ENCODE data around the gene EIF2B5. TPM values are rescaled to one million over a fixed set of nuclear protein-coding genes. Genes with fewer than 3 reads are reported as not detected.
A peak's percentile ranks its signal among the peaks of the same experiment; 100 is the strongest.

The EIF2B5 gene
- total RNA-seq, 1 donor, result 22.1 TPM

GRCh38 chr3:184145111-184145524 is 10.0 kb downstream of the EIF2B5 start:
- no peak overlapping the region for H3K27ac ChIP-seq (ENCODE audit: low read depth, low read length)
- H3K27me3 ChIP-seq (ENCODE audit: insufficient read depth, low read length), result no peaks in the 10 kb centered on the region
- no peaks in the 10 kb centered on the region for H3K4me1 ChIP-seq (ENCODE audit: insufficient read depth, low read length)
- H4K20me1 ChIP-seq (ENCODE audit: insufficient read depth, low read length), result peaks cover 3% of the 10 kb centered on the region
- H3K9me3 ChIP-seq (ENCODE audit: low read depth, low read length), result no peaks in the 10 kb centered on the region
- H3K4me2 ChIP-seq (ENCODE audit: insufficient read depth, low read length), result no peak overlapping the region
- DNase-seq (ENCODE audit: insufficient read length, low spot score, missing footprints), result peak; percentile 48
- H2AFZ ChIP-seq (ENCODE audit: low read length), result no peak overlapping the region
- TF ChIP-seq, protein P1, sequence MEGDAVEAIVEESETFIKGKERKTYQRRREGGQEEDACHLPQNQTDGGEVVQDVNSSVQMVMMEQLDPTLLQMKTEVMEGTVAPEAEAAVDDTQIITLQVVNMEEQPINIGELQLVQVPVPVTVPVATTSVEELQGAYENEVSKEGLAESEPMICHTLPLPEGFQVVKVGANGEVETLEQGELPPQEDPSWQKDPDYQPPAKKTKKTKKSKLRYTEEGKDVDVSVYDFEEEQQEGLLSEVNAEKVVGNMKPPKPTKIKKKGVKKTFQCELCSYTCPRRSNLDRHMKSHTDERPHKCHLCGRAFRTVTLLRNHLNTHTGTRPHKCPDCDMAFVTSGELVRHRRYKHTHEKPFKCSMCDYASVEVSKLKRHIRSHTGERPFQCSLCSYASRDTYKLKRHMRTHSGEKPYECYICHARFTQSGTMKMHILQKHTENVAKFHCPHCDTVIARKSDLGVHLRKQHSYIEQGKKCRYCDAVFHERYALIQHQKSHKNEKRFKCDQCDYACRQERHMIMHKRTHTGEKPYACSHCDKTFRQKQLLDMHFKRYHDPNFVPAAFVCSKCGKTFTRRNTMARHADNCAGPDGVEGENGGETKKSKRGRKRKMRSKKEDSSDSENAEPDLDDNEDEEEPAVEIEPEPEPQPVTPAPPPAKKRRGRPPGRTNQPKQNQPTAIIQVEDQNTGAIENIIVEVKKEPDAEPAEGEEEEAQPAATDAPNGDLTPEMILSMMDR (IDR thresholded peaks at IDR 0.05; ENCODE audit: extremely low read depth, low read depth, low read length), result peak; percentile 43
- H3K36me3 ChIP-seq (ENCODE audit: insufficient read depth, low read length), result peaks cover 60% of the 10 kb centered on the region
- H3K4me3 ChIP-seq (ENCODE audit: insufficient read depth, low read length), result no peak overlapping the region
- H3K79me2 ChIP-seq (ENCODE audit: insufficient read depth, low read length), result peaks cover 12% of the 10 kb centered on the region

DNA sequence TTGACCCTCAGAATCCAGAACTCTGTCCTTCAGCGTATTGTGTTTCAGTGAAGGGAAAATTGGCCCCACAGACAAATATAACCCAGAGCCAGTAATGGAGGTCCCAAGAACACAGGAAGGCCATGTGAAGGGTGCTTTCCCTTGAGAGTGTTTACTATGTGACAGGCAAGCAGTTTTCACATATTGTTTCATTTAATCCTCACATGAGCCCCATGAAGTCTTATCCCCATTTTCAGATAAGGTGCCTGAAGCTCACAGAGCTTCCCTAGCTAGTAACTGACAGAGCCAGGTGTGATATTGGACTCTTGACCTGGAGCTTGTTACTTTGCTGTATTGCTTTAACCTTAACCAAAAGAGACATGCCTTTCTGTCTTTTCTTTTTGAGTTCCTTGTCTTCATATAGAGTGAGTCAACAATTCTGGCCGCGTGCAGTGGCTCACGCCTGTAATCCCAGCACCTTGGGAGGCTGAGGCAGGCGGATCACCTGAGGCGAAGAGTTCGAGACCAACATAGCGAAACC is 10.7 kb downstream of the EIF2B5 start:
- no peak overlapping the region for H3K4me2 ChIP-seq (ENCODE audit: insufficient read depth, low read length)
- TF ChIP-seq, protein P1 (IDR thresholded peaks at IDR 0.05; ENCODE audit: extremely low read depth, low read depth, low read length), result no peak

GRCh38 chr3:184148076-184148475 is 12.9 kb downstream of the EIF2B5 start:
- Histone ChIP-seq H3K27me3 (ENCODE audit: insufficient read depth, low read length) (no peaks in the 10 kb centered on the region), H3K36me3 (ENCODE audit: insufficient read depth, low read length) (peaks cover 30% of the 10 kb centered on the region), H2AFZ (ENCODE audit: low read length) (no peak overlapping the region), H4K20me1 (ENCODE audit: insufficient read depth, low read length) (peaks cover 3% of the 10 kb centered on the region), H3K79me2 (ENCODE audit: insufficient read depth, low read length) (no peaks in the 10 kb centered on the region), H3K9me3 (ENCODE audit: low read depth, low read length) (no peaks in the 10 kb centered on the region), H3K4me1 (ENCODE audit: insufficient read depth, low read length) (no peaks in the 10 kb centered on the region), H3K4me2 (ENCODE audit: insufficient read depth, low read length) (no peak overlapping the region), H3K4me3 (ENCODE audit: insufficient read depth, low read length) (no peak overlapping the region), H3K27ac (ENCODE audit: low read depth, low read length) (no peak overlapping the region)
- TF ChIP-seq, protein P1 (IDR thresholded peaks at IDR 0.05; ENCODE audit: extremely low read depth, low read depth, low read length), result no peak
- DNase-seq (ENCODE audit: insufficient read length, low spot score, missing footprints), result no peak

More for the DNA sequence above, 10.7 kb downstream of the EIF2B5 start:
- Histone ChIP-seq H3K27ac (ENCODE audit: low read depth, low read length) (no peak overlapping the region), H3K36me3 (ENCODE audit: insufficient read depth, low read length) (peaks cover 53% of the 10 kb centered on the region), H3K4me1 (ENCODE audit: insufficient read depth, low read length) (no peaks in the 10 kb centered on the region), H4K20me1 (ENCODE audit: insufficient read depth, low read length) (peaks cover 3% of the 10 kb centered on the region), H3K79me2 (ENCODE audit: insufficient read depth, low read length) (peaks cover 5% of the 10 kb centered on the region), H3K9me3 (ENCODE audit: low read depth, low read length) (no peaks in the 10 kb centered on the region), H3K4me3 (ENCODE audit: insufficient read depth, low read length) (no peak overlapping the region), H3K27me3 (ENCODE audit: insufficient read depth, low read length) (no peaks in the 10 kb centered on the region), H2AFZ (ENCODE audit: low read length) (no peak overlapping the region)
- DNase-seq (ENCODE audit: insufficient read length, low spot score, missing footprints), result no peak

DNA sequence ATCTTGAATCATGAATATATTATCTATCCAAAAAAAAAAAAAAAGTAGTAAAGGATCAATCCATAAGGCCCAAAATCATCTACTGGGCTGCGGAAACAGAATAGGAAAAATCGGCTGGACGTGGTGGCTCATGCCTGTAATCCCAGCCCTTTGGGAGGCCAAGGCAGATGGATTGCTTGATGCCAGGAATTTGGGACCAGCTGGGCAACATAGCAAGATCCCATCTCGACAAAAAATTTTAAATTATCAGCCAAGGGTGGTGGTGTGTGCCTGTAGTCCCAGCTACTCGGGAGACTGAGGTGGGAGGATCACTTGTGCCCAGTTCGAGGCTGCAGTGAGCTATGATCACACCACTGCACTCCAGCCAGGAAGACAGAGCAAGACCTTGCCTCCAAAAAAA is 14.0 kb downstream of the EIF2B5 start:
- no peaks in the 10 kb centered on the region for H3K9me3 ChIP-seq (ENCODE audit: low read depth, low read length)
- peaks cover 20% of the 10 kb centered on the region for H3K36me3 ChIP-seq (ENCODE audit: insufficient read depth, low read length)
- no peak overlapping the region for H3K4me3 ChIP-seq (ENCODE audit: insufficient read depth, low read length)
- H3K4me1 ChIP-seq (ENCODE audit: insufficient read depth, low read length), result peaks cover 1% of the 10 kb centered on the region
- no peaks in the 10 kb centered on the region for H3K79me2 ChIP-seq (ENCODE audit: insufficient read depth, low read length)
- H2AFZ ChIP-seq (ENCODE audit: low read length), result no peak overlapping the region
- TF ChIP-seq, protein P1 (IDR thresholded peaks at IDR 0.05; ENCODE audit: extremely low read depth, low read depth, low read length), result no peak
- no peaks in the 10 kb centered on the region for H3K27me3 ChIP-seq (ENCODE audit: insufficient read depth, low read length)
- no peak overlapping the region for H3K27ac ChIP-seq (ENCODE audit: low read depth, low read length)
- DNase-seq (ENCODE audit: insufficient read length, low spot score, missing footprints), result no peak
- no peaks in the 10 kb centered on the region for H4K20me1 ChIP-seq (ENCODE audit: insufficient read depth, low read length)
- H3K4me2 ChIP-seq (ENCODE audit: insufficient read depth, low read length), result no peak overlapping the region
